IMR-90 (cell line): ENCODE measurements around the gene NOM1. TPM values are rescaled to one million over a fixed set of nuclear protein-coding genes. Genes with fewer than 3 reads are reported as not detected.

Source experiments
- ATAC-seq: fragments of 200-7000 bp; cut with Tn5 transposase; 2 replicates; pipeline ENCODE4 v1.9.1; 2020; ENCODE audit warnings: low read depth, mild to moderate bottlenecking, moderate library complexity
- BruUV-seq: library from RNA; stranded (reverse); fragments of 400-500 nt; replicated peaks from 2 replicates; lab custom pipeline; 2021; lab: Mats Ljungman, UMichigan
- CTCF ChIA-PET: fragments of 300-600 bp; formaldehyde crosslinking; extraction: SDS; loops from one replicate; lab custom pipeline; 2021; ENCODE audit warnings: antibody characterized with exemption; lab: Yijun Ruan, JAX
- POLR2A ChIA-PET: fragments of 300-600 bp; sonication (Branson Sonifier 250); formaldehyde crosslinking; loops from one replicate; lab custom pipeline; 2022; ENCODE audit warnings: antibody characterized with exemption; ENCODE audit not compliant: unreplicated experiment; lab: Charles Lee
- DNase-seq: peaks from one replicate; pipeline ENCODE4 v3.0.0; 2013
- H2AFZ ChIP-seq: replicated peaks from 2 replicates; pipeline ENCODE3; 2013; ENCODE audit warnings: low read length, mild to moderate bottlenecking; ENCODE audit not compliant: poor library complexity
- H2AK5ac ChIP-seq: 2 replicates; pipeline ENCODE4 v1.6.1; 2013; ENCODE audit warnings: low read depth, low read length, inconsistent platforms
- H2AK9ac ChIP-seq: replicated peaks from 2 replicates; pipeline ENCODE3; 2013; ENCODE audit warnings: mild to moderate bottlenecking, low read depth, low read length, moderate library complexity; ENCODE audit not compliant: poor library complexity
- H2BK120ac ChIP-seq: 2 replicates; pipeline ENCODE4 v1.6.1; 2013; ENCODE audit warnings: low read depth, low read length, inconsistent platforms
- H2BK15ac ChIP-seq: 3 replicates; pipeline ENCODE4 v1.6.1; 2013; ENCODE audit warnings: low read depth, low read length, inconsistent platforms
- H2BK20ac ChIP-seq: 2 replicates; pipeline ENCODE4 v1.6.1; 2013; ENCODE audit warnings: low read depth, mild to moderate bottlenecking, inconsistent platforms, low read length, moderate library complexity
- H2BK5ac ChIP-seq: 2 replicates; pipeline ENCODE4 v1.6.1; 2013; ENCODE audit warnings: mild to moderate bottlenecking, low read depth, low read length, inconsistent platforms; ENCODE audit not compliant: poor library complexity, severe bottlenecking
- H3K14ac ChIP-seq: replicated peaks from 2 replicates; pipeline ENCODE4 v1.6.1; 2013; ENCODE audit warnings: low read depth, low read length, inconsistent platforms
- H3K18ac ChIP-seq: 2 replicates; pipeline ENCODE4 v1.6.1; 2013; ENCODE audit warnings: low read depth, low read length, control low read depth
- H3K23ac ChIP-seq: 2 replicates; pipeline ENCODE4 v1.6.1; 2013; ENCODE audit warnings: low read depth, low read length, inconsistent platforms
- H3K27ac ChIP-seq: 2 replicates; pipeline ENCODE4 v1.5.1; 2013; ENCODE audit warnings: mild to moderate bottlenecking, control low read depth, low read length; ENCODE audit not compliant: insufficient read depth
- H3K27me3 ChIP-seq: 2 replicates; pipeline ENCODE4 v1.6.1; 2013; ENCODE audit warnings: low read length; ENCODE audit not compliant: control insufficient read depth, insufficient read depth
- H3K36me3 ChIP-seq: 2 replicates; pipeline ENCODE4 v1.6.1; 2013; ENCODE audit warnings: low read length, mixed read lengths; ENCODE audit not compliant: control insufficient read depth, insufficient read depth
- H3K4ac ChIP-seq: 2 replicates; pipeline ENCODE4 v1.6.1; 2013; ENCODE audit warnings: low read depth, low read length, inconsistent platforms
- H3K4me1 ChIP-seq: 2 replicates; pipeline ENCODE4 v1.6.1; 2013; ENCODE audit warnings: low read length, mixed read lengths; ENCODE audit not compliant: control insufficient read depth, insufficient read depth
- H3K4me2 ChIP-seq: 2 replicates; pipeline ENCODE4 v1.6.1; 2013; ENCODE audit warnings: low read depth, mild to moderate bottlenecking, control low read depth, low read length, moderate library complexity
- H3K4me3 ChIP-seq: 2 replicates; pipeline ENCODE4 v1.5.1; 2013; ENCODE audit warnings: low read depth, mild to moderate bottlenecking, control low read depth, low read length, moderate library complexity; ENCODE audit not compliant: insufficient read depth
- H3K56ac ChIP-seq: 2 replicates; pipeline ENCODE4 v1.6.1; 2013; ENCODE audit warnings: low read length, inconsistent platforms; ENCODE audit not compliant: insufficient read depth; ENCODE audit errors: extremely low read depth
- H3K79me1 ChIP-seq, 2 experiments: 2 replicates each; pipeline ENCODE4 v1.6.1; 2013; ENCODE audit warnings: low read length in 2 of 2, inconsistent platforms in 1 of 2, low read depth in 1 of 2
- H3K9ac ChIP-seq: 2 replicates; pipeline ENCODE4 v1.6.1; 2013; ENCODE audit warnings: low read depth, low read length, control low read depth
- H3K9me1 ChIP-seq: 2 replicates; pipeline ENCODE4 v1.6.1; 2013; ENCODE audit warnings: low read length, inconsistent platforms; ENCODE audit not compliant: insufficient read depth
- H3K9me3 ChIP-seq: 2 replicates; pipeline ENCODE4 v1.6.1; 2013; ENCODE audit warnings: low read length; ENCODE audit not compliant: control insufficient read depth, insufficient read depth
- H4K20me1 ChIP-seq: 2 replicates; pipeline ENCODE4 v1.6.1; 2013; ENCODE audit warnings: low read length, inconsistent platforms; ENCODE audit not compliant: insufficient read depth
- H4K5ac ChIP-seq: 2 replicates; pipeline ENCODE4 v1.6.1; 2013; ENCODE audit warnings: mild to moderate bottlenecking, low read depth, low read length, control low read depth
- H4K8ac ChIP-seq, 2 experiments: 2 replicates each; pipeline ENCODE4 v1.6.1; 2013; ENCODE audit warnings: low read depth in 2 of 2, low read length in 2 of 2, control low read depth in 1 of 2, inconsistent platforms in 1 of 2
- H4K91ac ChIP-seq: 2 replicates; pipeline ENCODE4 v1.6.1; 2013; ENCODE audit warnings: low read depth, low read length, inconsistent platforms; ENCODE audit not compliant: insufficient read depth
- BHLHE40 ChIP-seq: fragments of 150-350 bp; IDR thresholded peaks from 2 replicates; pipeline ENCODE4 v1.6.1; 2016; ENCODE audit warnings: mild to moderate bottlenecking, low read depth, low read length
- CEBPB ChIP-seq: IDR thresholded peaks from 2 replicates; pipeline ENCODE4 v1.6.1; 2012; ENCODE audit warnings: low read depth, low read length, improper control_type of control experiment
- CTCF ChIP-seq: conservative IDR thresholded peaks from 2 replicates; pipeline ENCODE4 v1.5.1; 2012; ENCODE audit warnings: mild to moderate bottlenecking, low read depth, low read length, improper control_type of control experiment
- MAFK ChIP-seq: IDR thresholded peaks from 2 replicates; pipeline ENCODE4 v1.6.1; 2012; ENCODE audit warnings: low read depth, low read length, improper control_type of control experiment
- MAZ ChIP-seq: IDR thresholded peaks from 2 replicates; pipeline ENCODE4 v1.6.1; 2012; ENCODE audit warnings: low read depth, mild to moderate bottlenecking, low read length, improper control_type of control experiment, moderate library complexity, borderline replicate concordance
- MXI1 ChIP-seq: IDR thresholded peaks from 2 replicates; pipeline ENCODE4 v1.6.1; 2012; ENCODE audit warnings: low read depth, mild to moderate bottlenecking, low read length, moderate library complexity, borderline replicate concordance
- RFX5 ChIP-seq: IDR thresholded peaks from 2 replicates; pipeline ENCODE4 v1.8.0; 2012; ENCODE audit warnings: low read depth, mild to moderate bottlenecking, low read length, moderate library complexity
- USF2 ChIP-seq: fragments of 150-350 bp; IDR thresholded peaks from 2 replicates; pipeline ENCODE4 v1.6.1; 2017; ENCODE audit warnings: mild to moderate bottlenecking, antibody characterized with exemption, low read length, low read depth
- WGBS, 2 experiments: methylation state at CpG; one replicate each; pipeline versions ENCODE4 v1.1.5 to v1.1.7; 2013; ENCODE audit warnings: missing lambda C conversion rate in 2 of 2; ENCODE audit not compliant: insufficient read length in 1 of 2; ENCODE audit errors: extremely low coverage in 2 of 2; 5-methylcytosine and 5-hydroxymethylcytosine counted together
- dilution Hi-C: fragments of 300-500 bp; cut with HindIII; formaldehyde crosslinking; loops from one replicate; pipeline ENCODE4 v1.14.3; 2018; ENCODE audit warnings: low sequenced_read_pairs; ENCODE audit not compliant: unreplicated experiment
- in situ Hi-C: fragments of 300-500 bp; cut with MboI; formaldehyde crosslinking; loops from 3 replicates; pipeline ENCODE4 v1.14.3; 2019; ENCODE audit warnings: low sequenced_read_pairs, inconsistent platforms, mixed read lengths
- intact Hi-C: fragments of 100-400 bp; cut with micrococcal nuclease; formaldehyde crosslinking; loops from 2 replicates; pipeline ENCODE4 v1.10.0; 2022
- polyA plus RNA-seq, 3 experiments: library from polyadenylated mRNA; depleted of rRNA; stranded (reverse); fragments of >200 nt; gene quantifications; 2 replicates each; pipeline ENCODE4 v1.2.3, GENCODE V29; 2012; ENCODE audit warnings: low replicate concordance in 1 of 3
- total RNA-seq: library from RNA; depleted of rRNA; stranded (reverse); fragments of >200 nt; gene quantifications from 2 replicates; pipeline ENCODE4 v1.2.3, GENCODE V29; 2012

Gene NOM1
- total and polyA plus RNA-seq, 2 of the 4 experiments (the other 2 are of a cell fraction): 15.3 to 15.4 TPM

- Histone ChIP-seq H2AK5ac (no peak overlapping the region), H2BK120ac (no peak overlapping the region), H3K27me3 (no peaks in the 10 kb centered on the region), H3K56ac (no peak overlapping the region), H3K27ac (no peak overlapping the region), H2BK5ac (no peak overlapping the region), H4K5ac (no peak overlapping the region), H3K23ac (no peak overlapping the region), H3K4ac (no peak overlapping the region), H3K18ac (no peak overlapping the region), H2BK15ac (no peak overlapping the region), H3K4me3 (no peak overlapping the region), H3K4me1 (no peaks in the 10 kb centered on the region), H2AK9ac (no peak overlapping the region), H3K79me1 (peaks cover 3 to 19% of the 10 kb centered on the region in 2 experiments; a peak in 3 of 4 replicates), H3K14ac (no peak overlapping the region), H2BK20ac (no peak overlapping the region), H2AFZ (no peak overlapping the region), H4K91ac (no peak overlapping the region), H3K9me1 (no peaks in the 10 kb centered on the region), H4K8ac (no peak overlapping the region), H3K4me2 (no peak overlapping the region), H3K36me3 (peaks cover 69% of the 10 kb centered on the region), H4K20me1 (peaks cover 10% of the 10 kb centered on the region), H3K9ac (no peak overlapping the region), H3K9me3 (no peaks in the 10 kb centered on the region)
- DNase-seq (no peak), ATAC-seq (no peak)
- dilution Hi-C loops: no loop called here
- BruUV-seq: no TSS peak
- no peak for TF ChIP-seq USF2
- no peak for TF ChIP-seq RFX5
- TF ChIP-seq BHLHE40: no peak
- TF ChIP-seq MXI1: no peak
- no peak for TF ChIP-seq CEBPB
- TF ChIP-seq MAZ: no peak
- TF ChIP-seq MAFK: no peak
- TF ChIP-seq CTCF: no peak
- 90% methylated on average over 1 of the region's 11 CpGs; no CpG with 5 or more reads in 1 of the 2 experiments for WGBS, 2 experiments
- ChIA-PET POLR2A (no interaction called here), CTCF (interaction anchor here (0.9 kb wide), 1 partner anchor 16 kb away, joined by 3 read pairs; no protein-coding TSS in a partner anchor)
- intact Hi-C loops: loop anchor here (10.0 kb wide), 1 partner anchor 410 kb away; no protein-coding TSS in a partner anchor
- in situ Hi-C loops: loop anchor here (25.0 kb wide), 3 partner anchors 172 to 422 kb away; partner anchors contain the start of gene UBE3C
These were observed 15.5 kb downstream of the NOM1 start for GRCh38 chr7:156964971-156965370.
